ENCODE measurements around the gene SMAD6.

GRCh38 chr15:66805202-66805885 is 103.3 kb downstream of the SMAD6 start:
- TF ChIP-seq CTCF (IDR thresholded peaks at IDR 0.05; ENCODE audit: low read length), result no peak
- no peak for TF ChIP-seq EZH2phosphoT487 (IDR thresholded peaks at IDR 0.05; ENCODE audit: low read length)

Measured in MM.1S (cell line).